Hindlimb muscle (tissue), 1 donor: ENCODE results near the gene EBLN2. TPM values are rescaled to one million over a fixed set of nuclear protein-coding genes. Genes with fewer than 3 reads are reported as not detected.

ENCODE experiments used
- DNase-seq: peaks from one replicate; pipeline ENCODE4 v3.0.0-alpha.2; 2013
- polyA plus RNA-seq: library from polyadenylated mRNA; unstranded; fragments of 120-200 nt; gene quantifications from one replicate; pipeline ENCODE4 v1.2.1, GENCODE V29; 2013; ENCODE audit not compliant: insufficient read length

The EBLN2 gene
- polyA plus RNA-seq: 4.0 TPM

- no peak for DNase-seq
These were observed at the start of gene EBLN2 for GRCh38 chr3:73061416-73061815. Gene EBLN2, plus strand, starts transcription at chr3:73061659. Its CDS starts 423 bp downstream, at chr3:73062082.

- no peak for DNase-seq
These were observed 43.2 kb upstream of the EBLN2 start for GRCh38 chr3:73018298-73018697.

GRCh38 chr3:73018790-73019441 is 42.5 kb upstream of the EBLN2 start:
- no peak for DNase-seq

GRCh38 chr3:73021301-73021835 is 40.1 kb upstream of the EBLN2 start:
- no peak for DNase-seq

GRCh38 chr3:73024836-73025235 is 36.6 kb upstream of the EBLN2 start:
- no peak for DNase-seq

GRCh38 chr3:73026111-73026759 is 35.2 kb upstream of the EBLN2 start:
- DNase-seq: no peak

GRCh38 chr3:73026760-73027113 is 34.7 kb upstream of the EBLN2 start:
- no peak for DNase-seq

GRCh38 chr3:73028803-73029202 is 32.7 kb upstream of the EBLN2 start:
- DNase-seq: no peak

- DNase-seq: peak; percentile 1
These were observed 32.1 kb upstream of the EBLN2 start for GRCh38 chr3:73029321-73029796.

- no peak for DNase-seq
These were observed 31.3 kb upstream of the EBLN2 start for GRCh38 chr3:73030073-73030597.

- no peak for DNase-seq
These were observed 29.8 kb upstream of the EBLN2 start for GRCh38 chr3:73031573-73032103.

GRCh38 chr3:73036694-73037591 is 24.5 kb upstream of the EBLN2 start:
- no peak for DNase-seq

GRCh38 chr3:73041537-73041936 is 19.9 kb upstream of the EBLN2 start:
- DNase-seq: no peak

- no peak for DNase-seq
These were observed 18.0 kb upstream of the EBLN2 start for GRCh38 chr3:73043414-73043813.

GRCh38 chr3:73045391-73045790 is 16.1 kb upstream of the EBLN2 start:
- no peak for DNase-seq

- DNase-seq: no peak
These were observed 15.3 kb upstream of the EBLN2 start for GRCh38 chr3:73046195-73046594.

GRCh38 chr3:73049319-73049718 is 12.1 kb upstream of the EBLN2 start:
- no peak for DNase-seq

GRCh38 chr3:73052857-73053256 is 8.6 kb upstream of the EBLN2 start:
- no peak for DNase-seq

- no peak for DNase-seq
These were observed 5.9 kb upstream of the EBLN2 start for GRCh38 chr3:73055583-73055982.

GRCh38 chr3:73056014-73056844 is 5.2 kb upstream of the EBLN2 start:
- DNase-seq: peak; percentile 15

GRCh38 chr3:73056845-73057150 is 4.7 kb upstream of the EBLN2 start:
- no peak for DNase-seq

- no peak for DNase-seq
These were observed 1.1 kb upstream of the EBLN2 start for GRCh38 chr3:73060302-73060723.
